ENCODE results near the gene FYCO1.
"Not testable (repeated sequence)": the region's sequence is repeated elsewhere in the genome, so short reads cannot be mapped to it uniquely, and the experiment has no call there.

Gene FYCO1

GRCh38 chr3:46017720-46018119 is 22.1 kb upstream of the FYCO1 start:
- no peak overlapping the region; a peak in 1 of 22 replicates for H3K9ac ChIP-seq
- no peaks in the 10 kb centered on the region for H3K36me3 ChIP-seq
- H3K4me1 ChIP-seq: peaks cover 0 to 51% (median 0%) of the 10 kb centered on the region in 10 experiments; a peak in 7 of 20 replicates
- no peaks in the 10 kb centered on the region for H4K20me1 ChIP-seq
- H3K27ac ChIP-seq: peak overlapping the region in 2 of 11 experiments; percentile 58 to 62; a peak in 4 of 22 replicates
- H3K4me3 ChIP-seq: no peak overlapping the region
- peaks cover 0 to 17% (median 4%) of the 10 kb centered on the region in 11 experiments; a peak in 7 of 22 replicates for H3K9me3 ChIP-seq (replicated peaks in 1 of 11)
- no peaks in the 10 kb centered on the region for H3K27me3 ChIP-seq
- H3K4me2 ChIP-seq: peak overlapping the region in 5 of 11 experiments; percentile 24 to 74 (median 68); a peak in 9 of 22 replicates
- peak in 4 of 11 experiments; percentile 14 to 63 (median 44); a peak in 2 of 22 replicates for TF ChIP-seq Cebpa-rat (IDR thresholded peaks at IDR 0.05)

GRCh38 chr3:46013316-46014094 is 17.9 kb upstream of the FYCO1 start:
- no peaks in the 10 kb centered on the region for H3K27me3 ChIP-seq
- no peak for TF ChIP-seq Cebpa-rat (IDR thresholded peaks at IDR 0.05)
- no peaks in the 10 kb centered on the region for H4K20me1 ChIP-seq
- no peak overlapping the region for H3K27ac ChIP-seq
- H3K4me3 ChIP-seq: no peak overlapping the region
- H3K9ac ChIP-seq: no peak overlapping the region
- no peak overlapping the region for H3K4me2 ChIP-seq
- H3K9me3 ChIP-seq (replicated peaks in 1 of 11): no peaks in the 10 kb centered on the region; a peak in 1 of 22 replicates
- H3K4me1 ChIP-seq: peaks cover 0 to 37% (median 0%) of the 10 kb centered on the region in 10 experiments; a peak in 7 of 20 replicates
- no peaks in the 10 kb centered on the region for H3K36me3 ChIP-seq

DNA sequence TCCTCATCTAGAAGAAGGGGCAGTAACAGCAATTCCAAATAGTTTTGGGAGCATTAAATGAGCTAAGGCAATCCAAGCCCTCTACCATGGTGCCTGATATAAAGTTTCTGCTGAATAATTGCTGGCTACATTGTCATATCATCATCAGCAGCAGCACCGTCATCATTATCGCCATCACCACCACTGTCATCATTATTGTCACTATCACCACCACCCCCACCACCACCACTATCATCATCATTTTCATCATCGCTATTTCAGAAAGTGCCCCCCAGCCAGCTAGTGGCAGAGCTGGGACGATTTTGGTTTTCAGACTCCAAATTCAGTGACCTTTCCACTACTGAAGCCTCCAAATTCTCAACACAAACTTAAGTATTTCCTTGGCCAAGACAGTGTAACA is 16.6 kb upstream of the FYCO1 start:
- Histone ChIP-seq H3K4me2 (no peak overlapping the region), H3K4me1 (peaks cover 0 to 29% (median 0%) of the 10 kb centered on the region in 10 experiments; a peak in 7 of 20 replicates), H3K27me3 (no peaks in the 10 kb centered on the region), H3K4me3 (no peak overlapping the region), H3K36me3 (no peaks in the 10 kb centered on the region), H3K9me3 (replicated peaks in 1 of 11) (no peaks in the 10 kb centered on the region; a peak in 1 of 22 replicates), H3K27ac (no peak overlapping the region), H4K20me1 (no peaks in the 10 kb centered on the region), H3K9ac (no peak overlapping the region)
- no peak for TF ChIP-seq Cebpa-rat (IDR thresholded peaks at IDR 0.05)

DNA sequence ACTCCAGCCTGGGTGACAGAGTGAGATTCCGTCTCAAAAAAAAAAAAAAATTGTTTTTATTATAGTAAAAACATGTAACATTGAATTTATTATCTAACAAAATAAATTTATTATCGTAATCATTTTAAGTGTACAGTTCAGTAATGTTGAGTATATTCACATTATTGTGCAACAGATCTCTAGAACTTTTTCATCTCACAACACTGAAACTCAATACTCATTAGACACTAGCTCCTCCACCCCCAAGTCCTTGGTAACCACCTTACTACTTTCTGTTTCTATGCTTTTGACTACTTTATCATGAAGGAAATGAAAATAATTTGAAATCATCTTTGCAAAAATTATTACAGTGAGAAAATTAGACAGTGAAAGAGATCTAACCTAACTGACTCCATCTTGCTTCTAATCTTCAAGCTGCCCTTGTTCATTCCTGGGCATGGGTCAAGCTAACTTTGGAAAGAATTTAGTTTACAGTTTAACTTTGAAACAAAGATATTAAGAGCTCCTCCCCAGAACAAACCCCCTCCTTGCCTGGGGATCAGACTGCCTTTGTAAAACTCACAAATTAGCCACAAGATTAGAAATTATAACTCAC is 15.0 kb upstream of the FYCO1 start:
- Histone ChIP-seq H3K4me3 (no peak overlapping the region), H3K4me2 (no peak overlapping the region)
- no peak for TF ChIP-seq Cebpa-rat (IDR thresholded peaks at IDR 0.05)

GRCh38 chr3:46008058-46008457 is 12.4 kb upstream of the FYCO1 start:
- Histone ChIP-seq H3K36me3 (no peaks in the 10 kb centered on the region), H3K9ac (no peak overlapping the region), H4K20me1 (no peaks in the 10 kb centered on the region), H3K4me1 (peaks cover 0 to 21% (median 7%) of the 10 kb centered on the region in 10 experiments; a peak in 12 of 20 replicates), H3K27me3 (no peaks in the 10 kb centered on the region), H3K9me3 (replicated peaks in 1 of 11) (no peaks in the 10 kb centered on the region), H3K27ac (no peak overlapping the region), H3K4me2 (no peak overlapping the region), H3K4me3 (no peak overlapping the region)
- no peak for TF ChIP-seq Cebpa-rat (IDR thresholded peaks at IDR 0.05)

More for the DNA sequence above, 15.0 kb upstream of the FYCO1 start:
- no peak overlapping the region for H3K9ac ChIP-seq
- H3K27me3 ChIP-seq: no peaks in the 10 kb centered on the region
- no peaks in the 10 kb centered on the region for H3K36me3 ChIP-seq
- H3K4me1 ChIP-seq: peaks cover 0 to 29% (median 7%) of the 10 kb centered on the region in 10 experiments; a peak in 12 of 20 replicates
- H3K27ac ChIP-seq: no peak overlapping the region
- H4K20me1 ChIP-seq: no peaks in the 10 kb centered on the region
- H3K9me3 ChIP-seq (replicated peaks in 1 of 11): no peaks in the 10 kb centered on the region; a peak in 1 of 22 replicates

GRCh38 chr3:46007280-46007679 is 11.7 kb upstream of the FYCO1 start:
- Histone ChIP-seq H3K9ac (no peak overlapping the region), H3K4me1 (peaks cover 0 to 21% (median 7%) of the 10 kb centered on the region in 10 experiments; a peak in 12 of 20 replicates), H3K27me3 (no peaks in the 10 kb centered on the region), H3K4me2 (peak overlapping the region in 3 of 11 experiments; percentile 35 to 58 (median 37); a peak in 7 of 22 replicates), H3K9me3 (replicated peaks in 1 of 11) (no peaks in the 10 kb centered on the region), H3K36me3 (no peaks in the 10 kb centered on the region), H3K27ac (no peak overlapping the region), H3K4me3 (no peak overlapping the region), H4K20me1 (no peaks in the 10 kb centered on the region)
- TF ChIP-seq Cebpa-rat (IDR thresholded peaks at IDR 0.05): no peak

- no peaks in the 10 kb centered on the region for H3K27me3 ChIP-seq
- H4K20me1 ChIP-seq: no peaks in the 10 kb centered on the region
- H3K9ac ChIP-seq: no peak overlapping the region
- H3K27ac ChIP-seq: peak overlapping the region in 1 of 11 experiments; percentile 28; a peak in 1 of 22 replicates
- H3K4me3 ChIP-seq: no peak overlapping the region
- TF ChIP-seq Cebpa-rat (IDR thresholded peaks at IDR 0.05): no peak
- H3K4me1 ChIP-seq: peaks cover 0 to 21% (median 7%) of the 10 kb centered on the region in 10 experiments; a peak in 12 of 20 replicates
- H3K9me3 ChIP-seq (replicated peaks in 1 of 11): 0 out of 22 replicates have a peak, but pooled peaks cover 0 to 1% (median 0%) of the 10 kb centered on the region in 11 experiments
- peak overlapping the region in 7 of 11 experiments; percentile 1 to 70 (median 37); a peak in 12 of 22 replicates for H3K4me2 ChIP-seq
- no peaks in the 10 kb centered on the region for H3K36me3 ChIP-seq
Measured at GRCh38 chr3:46006238-46007032, 10.8 kb upstream of the FYCO1 start.

DNA sequence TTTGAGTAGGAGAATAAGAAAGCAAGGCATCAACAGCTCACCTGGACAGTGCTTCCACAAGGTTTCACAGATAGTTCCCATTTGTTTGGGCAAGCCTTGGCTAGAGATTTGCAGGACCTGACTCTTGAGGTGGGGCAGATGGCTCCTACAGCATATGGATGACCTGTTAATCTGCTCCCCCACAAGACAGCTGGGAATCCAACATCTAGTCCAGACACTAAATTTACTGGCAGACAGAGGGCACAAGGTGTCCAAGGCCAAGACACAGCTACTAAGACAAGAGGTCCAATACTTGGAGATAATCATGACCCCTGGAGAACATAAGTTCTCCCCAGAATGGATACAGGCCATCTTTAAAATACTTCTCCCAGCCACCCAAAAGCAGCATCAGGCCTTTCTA is 8.1 kb upstream of the FYCO1 start:
- not testable (repeated sequence) for H3K27ac ChIP-seq; H3K4me3 ChIP-seq; H3K27me3 ChIP-seq; H3K9ac ChIP-seq; H4K20me1 ChIP-seq; H3K9me3 ChIP-seq (replicated peaks in 1 of 11); H3K4me2 ChIP-seq; H3K36me3 ChIP-seq
- peaks cover 0 to 28% (median 7%) of the 10 kb centered on the region in 10 experiments; a peak in 12 of 20 replicates for H3K4me1 ChIP-seq
